ENCODE results near the gene PLXNA4.

The PLXNA4 gene

GRCh38 chr7:132450696-132451095 is 125.6 kb downstream of the PLXNA4 start:
- Histone ChIP-seq H3K27ac (ENCODE audit: low read depth, low read length) (no peak overlapping the region), H3K9me3 (ENCODE audit: insufficient read depth, low read depth, low read length) (no peaks in the 10 kb centered on the region), H3K36me3 (ENCODE audit: insufficient read depth, low read length) (no peaks in the 10 kb centered on the region), H3K4me3 (ENCODE audit: low read length) (no peak overlapping the region), H3K4me1 (ENCODE audit: insufficient read depth, low read length) (no peaks in the 10 kb centered on the region), H3K9ac (ENCODE audit: low read depth, low read length) (no peak overlapping the region), H3K27me3 (ENCODE audit: insufficient read depth, low read length) (no peaks in the 10 kb centered on the region)
- 92% methylated on average over 1 of the region's 1 CpG for WGBS

DNA sequence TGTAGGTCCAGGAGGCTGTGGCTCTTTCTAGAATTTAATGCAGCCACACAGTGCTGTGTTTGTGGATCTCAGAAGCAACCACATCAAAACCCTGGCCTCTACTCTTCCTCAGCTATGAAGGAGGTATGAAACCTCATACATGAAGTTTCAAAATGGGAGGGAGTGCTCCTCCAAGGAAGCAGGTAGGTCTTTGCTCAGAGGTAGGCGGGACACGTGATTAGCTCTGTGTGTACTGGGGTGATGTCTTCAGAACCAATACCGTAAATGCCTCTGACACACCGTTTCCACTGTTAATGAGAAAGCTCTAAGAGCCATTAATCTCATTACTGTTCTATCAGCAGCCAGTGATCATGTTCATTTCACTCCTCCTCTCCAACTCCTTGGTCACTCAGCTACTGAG is 126.1 kb downstream of the PLXNA4 start:
- 95% methylated on average over 4 of the region's 4 CpGs for WGBS

DNA sequence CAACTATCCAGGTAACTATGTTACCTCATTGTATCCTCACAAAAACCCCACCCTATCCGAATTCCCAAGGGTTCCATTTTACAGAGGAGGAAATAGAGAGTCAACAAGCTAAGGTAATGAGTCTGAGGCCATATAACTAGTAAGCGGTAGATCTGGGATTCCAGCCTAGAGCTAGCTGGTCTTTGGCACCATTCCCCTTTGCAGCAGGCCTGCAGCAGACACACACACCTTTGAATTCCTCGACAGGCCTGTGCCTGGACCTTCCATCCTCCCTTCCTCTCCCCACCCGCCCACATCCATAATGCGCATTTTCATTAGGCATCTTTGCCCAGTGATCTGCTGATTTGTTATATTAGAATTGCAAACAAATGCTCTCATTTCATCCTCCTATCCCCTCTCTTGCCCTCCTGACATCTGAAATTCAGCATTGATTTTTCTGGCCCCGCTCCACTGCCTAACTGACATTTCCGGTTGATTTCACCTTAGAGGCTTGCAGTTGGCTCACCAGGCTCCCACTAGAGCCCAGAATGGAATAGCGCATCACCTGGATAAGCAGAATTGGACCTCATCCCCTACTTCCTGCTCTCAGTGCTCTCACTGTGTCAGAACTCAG is 129.5 kb downstream of the PLXNA4 start:
- Histone ChIP-seq H3K4me1 (ENCODE audit: insufficient read depth, low read length) (no peaks in the 10 kb centered on the region), H3K27ac (ENCODE audit: low read depth, low read length) (no peak overlapping the region), H3K4me3 (ENCODE audit: low read length) (no peak overlapping the region), H3K9me3 (ENCODE audit: insufficient read depth, low read depth, low read length) (no peaks in the 10 kb centered on the region), H3K27me3 (ENCODE audit: insufficient read depth, low read length) (no peaks in the 10 kb centered on the region), H3K9ac (ENCODE audit: low read depth, low read length) (no peak overlapping the region), H3K36me3 (ENCODE audit: insufficient read depth, low read length) (no peaks in the 10 kb centered on the region)
- WGBS: 68% methylated on average over 8 of the region's 8 CpGs

More for the DNA sequence above, 126.1 kb downstream of the PLXNA4 start:
- Histone ChIP-seq H3K9me3 (ENCODE audit: insufficient read depth, low read depth, low read length) (no peaks in the 10 kb centered on the region), H3K27ac (ENCODE audit: low read depth, low read length) (no peak overlapping the region), H3K4me1 (ENCODE audit: insufficient read depth, low read length) (no peaks in the 10 kb centered on the region), H3K4me3 (ENCODE audit: low read length) (no peak overlapping the region), H3K36me3 (ENCODE audit: insufficient read depth, low read length) (no peaks in the 10 kb centered on the region), H3K9ac (ENCODE audit: low read depth, low read length) (no peak overlapping the region), H3K27me3 (ENCODE audit: insufficient read depth, low read length) (no peaks in the 10 kb centered on the region)

GRCh38 chr7:132446260-132446659 is 130.0 kb downstream of the PLXNA4 start:
- Histone ChIP-seq H3K4me1 (ENCODE audit: insufficient read depth, low read length) (no peaks in the 10 kb centered on the region), H3K27me3 (ENCODE audit: insufficient read depth, low read length) (no peaks in the 10 kb centered on the region), H3K9ac (ENCODE audit: low read depth, low read length) (no peak overlapping the region), H3K27ac (ENCODE audit: low read depth, low read length) (no peak overlapping the region), H3K4me3 (ENCODE audit: low read length) (no peak overlapping the region), H3K36me3 (ENCODE audit: insufficient read depth, low read length) (no peaks in the 10 kb centered on the region), H3K9me3 (ENCODE audit: insufficient read depth, low read depth, low read length) (no peaks in the 10 kb centered on the region)
- 56% methylated on average over 3 of the region's 3 CpGs for WGBS

GRCh38 chr7:132443761-132444520 is 132.3 kb downstream of the PLXNA4 start:
- Histone ChIP-seq H3K36me3 (ENCODE audit: insufficient read depth, low read length) (no peaks in the 10 kb centered on the region), H3K27me3 (ENCODE audit: insufficient read depth, low read length) (no peaks in the 10 kb centered on the region)
- WGBS: 86% methylated on average over 5 of the region's 5 CpGs

GRCh38 chr7:132441935-132442334 is 134.3 kb downstream of the PLXNA4 start:
- Histone ChIP-seq H3K4me1 (ENCODE audit: insufficient read depth, low read length) (no peaks in the 10 kb centered on the region), H3K4me3 (ENCODE audit: low read length) (no peak overlapping the region), H3K36me3 (ENCODE audit: insufficient read depth, low read length) (no peaks in the 10 kb centered on the region), H3K27me3 (ENCODE audit: insufficient read depth, low read length) (no peaks in the 10 kb centered on the region), H3K9ac (ENCODE audit: low read depth, low read length) (no peak overlapping the region), H3K9me3 (ENCODE audit: insufficient read depth, low read depth, low read length) (no peaks in the 10 kb centered on the region), H3K27ac (ENCODE audit: low read depth, low read length) (no peak overlapping the region)
- WGBS: 84% methylated on average over 4 of the region's 4 CpGs

More at GRCh38 chr7:132443761-132444520, 132.3 kb downstream of the PLXNA4 start:
- Histone ChIP-seq H3K4me3 (ENCODE audit: low read length) (no peak overlapping the region), H3K9ac (ENCODE audit: low read depth, low read length) (no peak overlapping the region), H3K4me1 (ENCODE audit: insufficient read depth, low read length) (no peaks in the 10 kb centered on the region), H3K27ac (ENCODE audit: low read depth, low read length) (no peak overlapping the region), H3K9me3 (ENCODE audit: insufficient read depth, low read depth, low read length) (no peaks in the 10 kb centered on the region)

DNA sequence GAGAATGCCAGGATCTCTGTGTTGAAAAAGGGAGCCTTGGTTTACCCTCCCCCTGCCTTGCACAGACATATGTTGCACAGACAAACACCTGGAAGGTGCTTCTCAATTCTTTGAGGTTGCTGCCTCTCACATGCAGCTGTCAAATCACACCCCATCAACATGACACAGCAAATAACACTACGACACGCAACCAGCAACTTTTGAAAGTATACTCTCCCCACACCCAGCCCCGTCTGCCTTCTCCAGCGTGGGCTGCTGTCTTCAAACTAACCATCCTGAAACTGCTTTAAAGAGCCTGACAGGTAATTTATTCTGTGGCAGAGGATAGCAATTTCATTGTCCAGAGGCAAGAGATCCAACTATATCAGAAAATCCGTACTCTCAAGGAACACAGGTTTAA is 136.1 kb downstream of the PLXNA4 start:
- H3K9ac ChIP-seq (ENCODE audit: low read depth, low read length): no peak overlapping the region
- H3K27me3 ChIP-seq (ENCODE audit: insufficient read depth, low read length): no peaks in the 10 kb centered on the region
- H3K36me3 ChIP-seq (ENCODE audit: insufficient read depth, low read length): no peaks in the 10 kb centered on the region
- H3K27ac ChIP-seq (ENCODE audit: low read depth, low read length): no peak overlapping the region
- no peaks in the 10 kb centered on the region for H3K4me1 ChIP-seq (ENCODE audit: insufficient read depth, low read length)
- no peaks in the 10 kb centered on the region for H3K9me3 ChIP-seq (ENCODE audit: insufficient read depth, low read depth, low read length)
- H3K4me3 ChIP-seq (ENCODE audit: low read length): no peak overlapping the region
- 94% methylated on average over 5 of the region's 5 CpGs for WGBS

DNA sequence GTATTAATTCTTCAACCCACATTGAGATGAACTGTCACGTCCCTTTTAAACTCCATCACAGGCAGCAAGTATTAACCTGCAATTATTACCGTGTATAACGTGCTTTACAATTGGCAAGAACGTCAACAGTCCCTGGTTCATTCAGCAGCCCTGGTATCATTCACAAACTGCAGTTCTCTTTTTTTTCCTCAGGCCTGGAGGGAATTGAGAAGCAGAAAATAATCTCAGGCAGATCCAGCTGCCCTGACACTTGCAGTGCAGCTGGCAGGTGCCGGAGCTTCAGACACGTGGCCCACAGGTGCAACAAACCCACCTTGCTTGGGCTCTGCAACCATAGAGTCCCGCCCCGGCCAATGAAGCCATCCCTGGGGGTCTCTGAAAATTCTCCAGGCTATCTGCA is 137.3 kb downstream of the PLXNA4 start:
- no peaks in the 10 kb centered on the region for H3K27me3 ChIP-seq (ENCODE audit: insufficient read depth, low read length)
- H3K4me3 ChIP-seq (ENCODE audit: low read length): no peak overlapping the region
- H3K4me1 ChIP-seq (ENCODE audit: insufficient read depth, low read length): no peaks in the 10 kb centered on the region
- H3K27ac ChIP-seq (ENCODE audit: low read depth, low read length): no peak overlapping the region
- 90% methylated on average over 8 of the region's 8 CpGs for WGBS
- H3K9ac ChIP-seq (ENCODE audit: low read depth, low read length): no peak overlapping the region
- H3K36me3 ChIP-seq (ENCODE audit: insufficient read depth, low read length): no peaks in the 10 kb centered on the region
- H3K9me3 ChIP-seq (ENCODE audit: insufficient read depth, low read depth, low read length): no peaks in the 10 kb centered on the region

DNA sequence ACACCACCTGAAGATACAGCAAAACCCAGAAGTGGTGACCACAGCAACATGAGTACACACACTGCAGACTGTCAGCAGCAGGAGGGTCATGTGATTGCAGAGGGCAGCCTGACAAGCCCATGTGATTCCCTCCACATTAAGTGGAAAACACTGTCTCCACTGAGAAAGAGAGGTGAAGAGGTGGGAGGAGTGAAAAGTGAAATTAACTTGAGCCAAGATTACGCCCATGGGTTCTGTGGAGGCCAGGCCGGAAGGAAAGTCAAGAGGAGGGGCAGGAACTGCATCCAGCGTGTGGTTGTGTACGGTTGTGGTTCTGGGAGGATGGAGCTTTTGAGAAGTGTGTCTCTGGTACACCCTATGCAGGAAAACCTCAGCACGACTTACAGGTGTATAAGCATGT is 138.5 kb downstream of the PLXNA4 start:
- Histone ChIP-seq H3K9ac (ENCODE audit: low read depth, low read length) (no peak overlapping the region), H3K4me3 (ENCODE audit: low read length) (no peak overlapping the region), H3K36me3 (ENCODE audit: insufficient read depth, low read length) (no peaks in the 10 kb centered on the region), H3K9me3 (ENCODE audit: insufficient read depth, low read depth, low read length) (no peaks in the 10 kb centered on the region), H3K27ac (ENCODE audit: low read depth, low read length) (no peak overlapping the region), H3K27me3 (ENCODE audit: insufficient read depth, low read length) (no peaks in the 10 kb centered on the region), H3K4me1 (ENCODE audit: insufficient read depth, low read length) (no peaks in the 10 kb centered on the region)
- 95% methylated on average over 5 of the region's 5 CpGs for WGBS

DNA sequence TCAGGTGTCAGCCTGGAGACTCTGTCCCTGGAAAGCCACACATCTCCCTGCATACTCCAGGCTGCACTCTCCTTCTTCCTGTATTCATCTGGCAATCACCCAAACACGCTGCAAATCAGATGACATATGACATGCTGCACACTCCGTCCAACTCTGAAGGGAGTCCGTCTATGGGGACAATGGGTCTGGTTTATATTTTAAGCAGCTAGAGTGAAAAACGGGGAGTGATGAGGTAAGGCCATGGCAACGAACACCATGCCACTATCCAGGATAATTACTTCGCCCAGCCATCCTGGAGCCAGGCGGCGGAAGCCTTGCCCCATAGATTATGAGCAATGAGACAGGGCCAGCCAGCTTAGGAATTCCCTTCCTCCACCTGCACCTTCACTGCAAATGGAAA is 140.1 kb downstream of the PLXNA4 start:
- no peaks in the 10 kb centered on the region for H3K4me1 ChIP-seq (ENCODE audit: insufficient read depth, low read length)
- WGBS: 93% methylated on average over 8 of the region's 8 CpGs
- no peak overlapping the region for H3K4me3 ChIP-seq (ENCODE audit: low read length)
- no peaks in the 10 kb centered on the region for H3K36me3 ChIP-seq (ENCODE audit: insufficient read depth, low read length)
- no peaks in the 10 kb centered on the region for H3K27me3 ChIP-seq (ENCODE audit: insufficient read depth, low read length)
- no peak overlapping the region for H3K27ac ChIP-seq (ENCODE audit: low read depth, low read length)
- no peak overlapping the region for H3K9ac ChIP-seq (ENCODE audit: low read depth, low read length)
- no peaks in the 10 kb centered on the region for H3K9me3 ChIP-seq (ENCODE audit: insufficient read depth, low read depth, low read length)

DNA sequence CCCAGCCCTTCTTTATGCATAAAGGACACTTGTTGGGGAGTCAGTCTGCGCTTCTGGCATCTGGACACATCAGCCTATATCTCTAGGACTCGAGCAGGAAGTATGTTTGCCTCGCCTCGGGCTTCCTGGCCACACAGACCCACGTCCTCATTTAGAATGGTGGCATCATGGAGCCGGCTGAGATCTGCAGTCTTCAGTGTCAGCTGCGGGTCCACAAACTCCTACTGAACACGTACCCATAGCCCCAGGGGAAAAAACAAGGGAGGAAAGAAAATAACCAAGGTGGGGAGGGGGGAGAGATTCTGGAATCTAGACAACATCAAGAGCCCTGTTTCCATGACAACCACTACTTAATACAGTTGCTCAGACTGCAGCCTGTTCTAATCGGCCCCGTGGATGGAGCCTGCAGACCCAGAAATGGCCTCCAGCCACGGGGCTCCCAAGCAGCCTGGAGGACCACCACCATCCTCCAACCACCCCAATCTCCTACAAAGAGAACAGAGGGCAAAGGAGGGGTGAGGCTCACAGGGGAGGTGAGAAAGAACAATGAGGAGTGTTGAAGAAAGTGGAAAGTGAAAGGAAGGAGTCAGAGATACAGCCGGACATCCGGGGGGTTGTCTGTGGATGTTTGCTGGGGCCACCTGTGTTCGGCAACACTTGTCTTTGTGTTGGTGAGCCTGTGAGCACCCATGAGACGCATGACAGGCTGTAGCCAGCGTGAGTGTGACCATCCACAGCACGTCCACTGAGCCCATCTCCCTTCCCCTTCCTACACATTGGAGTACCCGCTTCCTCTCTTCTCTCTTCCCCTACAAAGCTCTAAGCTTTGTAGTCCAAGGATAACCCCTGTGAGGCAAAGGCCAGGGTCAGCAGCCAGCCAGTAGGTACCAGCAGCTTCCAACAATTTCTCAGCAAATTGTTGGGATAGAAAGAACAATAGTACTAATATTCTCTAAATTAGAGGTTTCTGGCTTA is 141.0 kb downstream of the PLXNA4 start:
- 89% methylated on average over 17 of the region's 18 CpGs for WGBS
- no peaks in the 10 kb centered on the region for H3K36me3 ChIP-seq (ENCODE audit: insufficient read depth, low read length)
- H3K27ac ChIP-seq (ENCODE audit: low read depth, low read length): no peak overlapping the region
- H3K9me3 ChIP-seq (ENCODE audit: insufficient read depth, low read depth, low read length): no peaks in the 10 kb centered on the region
- H3K4me1 ChIP-seq (ENCODE audit: insufficient read depth, low read length): no peaks in the 10 kb centered on the region
- no peak overlapping the region for H3K9ac ChIP-seq (ENCODE audit: low read depth, low read length)
- H3K27me3 ChIP-seq (ENCODE audit: insufficient read depth, low read length): no peaks in the 10 kb centered on the region
- no peak overlapping the region for H3K4me3 ChIP-seq (ENCODE audit: low read length)

Data from HUES64 (cell line).